ENCODE measurements around the gene OR7G1. TPM values are rescaled to one million over a fixed set of nuclear protein-coding genes. Genes with fewer than 3 reads are reported as not detected.
A peak's percentile ranks its signal among the peaks of the same experiment; 100 is the strongest.
"Not testable (repeated sequence)": the region's sequence is repeated elsewhere in the genome, so short reads cannot be mapped to it uniquely, and the experiment has no call there.

OR7G1 gene
- total and polyA plus RNA-seq, 2 experiments from 2014 or later: not detected

DNA sequence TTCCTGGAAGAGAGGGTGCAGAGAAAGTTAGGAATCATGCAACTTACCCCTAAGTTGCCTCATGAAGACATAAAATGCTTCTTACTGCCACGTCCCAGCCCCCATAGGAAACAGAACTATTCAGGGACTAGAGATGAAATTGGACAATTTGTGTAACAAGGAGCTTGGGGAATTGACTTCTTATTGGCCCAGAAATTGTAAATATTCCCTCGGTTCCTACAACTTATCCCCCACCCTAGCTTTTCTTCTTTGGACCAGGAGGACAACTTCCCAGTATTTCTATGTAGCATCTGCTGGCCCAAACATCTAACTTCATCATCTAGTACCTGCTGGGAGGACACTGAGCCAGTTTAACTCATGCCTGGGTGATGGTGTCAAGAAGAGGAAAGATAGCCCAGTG lies 28.8 kb downstream of the OR7G1 start, which contains the start of gene OR1M1:
OR1M1 (plus strand) TSS at position 301 of the 400 bp plus-strand sequence. CDS start 6,184 bp downstream, outside the sequence.
- no peaks in the 10 kb centered on the region for H3K36me3 ChIP-seq
- H3K27me3 ChIP-seq: no peaks in the 10 kb centered on the region
- no peak within 1 kb of the TSS for H3K4me3 ChIP-seq
- TF ChIP-seq, protein P1, sequence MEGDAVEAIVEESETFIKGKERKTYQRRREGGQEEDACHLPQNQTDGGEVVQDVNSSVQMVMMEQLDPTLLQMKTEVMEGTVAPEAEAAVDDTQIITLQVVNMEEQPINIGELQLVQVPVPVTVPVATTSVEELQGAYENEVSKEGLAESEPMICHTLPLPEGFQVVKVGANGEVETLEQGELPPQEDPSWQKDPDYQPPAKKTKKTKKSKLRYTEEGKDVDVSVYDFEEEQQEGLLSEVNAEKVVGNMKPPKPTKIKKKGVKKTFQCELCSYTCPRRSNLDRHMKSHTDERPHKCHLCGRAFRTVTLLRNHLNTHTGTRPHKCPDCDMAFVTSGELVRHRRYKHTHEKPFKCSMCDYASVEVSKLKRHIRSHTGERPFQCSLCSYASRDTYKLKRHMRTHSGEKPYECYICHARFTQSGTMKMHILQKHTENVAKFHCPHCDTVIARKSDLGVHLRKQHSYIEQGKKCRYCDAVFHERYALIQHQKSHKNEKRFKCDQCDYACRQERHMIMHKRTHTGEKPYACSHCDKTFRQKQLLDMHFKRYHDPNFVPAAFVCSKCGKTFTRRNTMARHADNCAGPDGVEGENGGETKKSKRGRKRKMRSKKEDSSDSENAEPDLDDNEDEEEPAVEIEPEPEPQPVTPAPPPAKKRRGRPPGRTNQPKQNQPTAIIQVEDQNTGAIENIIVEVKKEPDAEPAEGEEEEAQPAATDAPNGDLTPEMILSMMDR (IDR thresholded peaks at IDR 0.05; ENCODE audit: low read depth, low read length): no peak
- peaks cover 2% of the 10 kb centered on the region for H3K9me3 ChIP-seq (ENCODE audit: low read depth)
- DNase-seq (ENCODE audit: low read depth in 1 of 2, low spot score in 1 of 2): no peak
- no peak within 1 kb of the TSS for H3K27ac ChIP-seq
- no peaks in the 10 kb centered on the region for H3K4me1 ChIP-seq (ENCODE audit: low read depth)

DNA sequence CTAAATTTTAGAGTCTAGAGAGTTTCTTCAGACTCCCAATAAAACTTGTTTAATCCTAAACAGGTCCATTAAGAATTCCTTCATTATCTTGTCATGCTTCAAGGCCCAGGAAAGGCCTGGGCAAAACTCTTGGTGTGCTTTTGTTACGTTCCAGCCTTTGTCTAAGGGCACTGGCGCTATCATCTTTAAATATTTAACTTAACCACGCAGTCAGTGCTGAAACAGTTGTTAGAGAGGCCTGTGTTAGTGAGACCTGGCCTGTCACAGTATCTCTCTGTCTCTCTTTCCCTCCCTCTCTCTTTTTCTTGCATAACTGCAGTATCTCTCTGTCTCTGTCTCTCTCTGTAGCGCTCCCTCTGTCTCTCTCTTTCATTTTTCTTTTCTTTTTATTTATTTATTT lies 36.9 kb downstream of the OR7G1 start:
- Histone ChIP-seq H3K9me3 (ENCODE audit: low read depth) (no peaks in the 10 kb centered on the region), H3K36me3 (no peaks in the 10 kb centered on the region), H3K4me1 (ENCODE audit: low read depth) (no peaks in the 10 kb centered on the region), H3K27me3 (no peaks in the 10 kb centered on the region), H3K4me3 (no peak overlapping the region), H3K27ac (no peak overlapping the region)
- DNase-seq (ENCODE audit: low read depth in 1 of 2, low spot score in 1 of 2): no peak
- TF ChIP-seq, protein P1 (IDR thresholded peaks at IDR 0.05; ENCODE audit: low read depth, low read length): no peak

DNA sequence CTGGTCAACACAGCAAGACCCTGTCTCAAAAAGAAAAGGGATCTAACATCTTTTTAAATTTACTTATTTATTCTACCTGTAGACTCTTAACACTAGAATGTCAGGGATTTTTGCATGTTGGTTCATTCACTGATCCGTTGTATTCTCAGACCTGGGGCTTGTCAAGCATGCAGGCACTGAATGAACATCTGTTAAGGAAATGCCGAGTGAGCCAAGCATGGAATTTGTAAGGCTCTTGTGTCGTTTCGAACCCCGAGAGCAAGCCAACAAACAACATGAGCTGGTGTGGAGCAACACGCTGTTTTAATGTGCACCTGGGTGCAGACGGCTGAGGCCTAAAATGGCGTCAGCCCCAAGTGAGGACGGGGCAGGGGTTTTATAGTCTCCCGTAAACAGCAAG lies 38.7 kb downstream of the OR7G1 start:
- no peaks in the 10 kb centered on the region for H3K4me1 ChIP-seq (ENCODE audit: low read depth)
- no peaks in the 10 kb centered on the region for H3K36me3 ChIP-seq
- no peaks in the 10 kb centered on the region for H3K9me3 ChIP-seq (ENCODE audit: low read depth)
- TF ChIP-seq, protein P1 (IDR thresholded peaks at IDR 0.05; ENCODE audit: low read depth, low read length): no peak
- H3K27me3 ChIP-seq: no peaks in the 10 kb centered on the region
- no peak overlapping the region for H3K27ac ChIP-seq
- DNase-seq (ENCODE audit: low read depth in 1 of 2, low spot score in 1 of 2): no peak
- no peak overlapping the region for H3K4me3 ChIP-seq

DNA sequence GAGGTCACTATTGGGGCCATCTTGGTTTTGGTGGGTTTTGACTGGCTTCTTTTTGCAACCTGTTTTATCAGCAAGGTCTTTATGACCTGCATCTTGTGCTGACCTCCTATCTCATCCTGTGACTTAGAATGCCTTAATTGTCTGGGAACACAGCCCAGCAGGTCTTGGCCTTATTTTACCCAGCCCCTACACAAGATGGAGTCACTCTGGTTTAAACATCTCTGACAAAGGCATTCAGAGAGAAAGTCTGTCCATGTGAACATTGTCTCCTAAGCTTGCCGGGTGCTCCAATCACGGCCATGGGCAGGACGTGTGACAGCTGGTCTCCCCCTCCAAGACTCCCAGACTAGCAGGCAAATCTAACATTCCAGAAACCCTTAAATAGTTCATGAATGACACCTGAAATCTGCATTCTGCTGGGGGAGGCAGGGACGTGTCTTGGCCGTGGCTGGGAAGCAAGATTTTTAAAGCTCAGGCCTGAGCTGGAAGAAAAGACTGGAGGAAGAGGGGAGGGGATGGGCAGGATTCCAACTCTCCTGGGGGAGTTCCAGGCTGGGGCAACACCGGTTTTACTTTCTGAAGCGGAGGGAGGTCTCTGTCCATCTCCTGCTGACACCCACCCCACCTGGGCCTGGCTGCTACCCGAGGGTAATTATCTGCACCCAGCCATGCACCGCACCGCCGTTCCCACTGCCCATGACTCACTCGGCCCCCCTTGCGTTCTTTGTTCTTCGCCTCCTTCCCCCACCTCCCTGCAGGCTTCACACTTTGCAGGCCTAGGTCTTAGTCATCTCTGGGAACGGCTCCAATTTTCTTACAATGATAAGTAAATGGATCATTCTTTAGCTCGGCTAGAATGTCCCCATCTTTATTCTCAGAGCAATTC lies 40.3 kb downstream of the OR7G1 start:
- no peaks in the 10 kb centered on the region for H3K36me3 ChIP-seq
- H3K9me3 ChIP-seq (ENCODE audit: low read depth): no peaks in the 10 kb centered on the region
- H3K4me3 ChIP-seq: no peak overlapping the region
- no peaks in the 10 kb centered on the region for H3K4me1 ChIP-seq (ENCODE audit: low read depth)
- TF ChIP-seq, protein P1 (IDR thresholded peaks at IDR 0.05; ENCODE audit: low read depth, low read length): no peak
- peak; percentile 37 to 99 for DNase-seq (ENCODE audit: low read depth in 1 of 2, low spot score in 1 of 2)
- H3K27me3 ChIP-seq: no peaks in the 10 kb centered on the region
- H3K27ac ChIP-seq: peak overlapping the region; percentile 57

DNA sequence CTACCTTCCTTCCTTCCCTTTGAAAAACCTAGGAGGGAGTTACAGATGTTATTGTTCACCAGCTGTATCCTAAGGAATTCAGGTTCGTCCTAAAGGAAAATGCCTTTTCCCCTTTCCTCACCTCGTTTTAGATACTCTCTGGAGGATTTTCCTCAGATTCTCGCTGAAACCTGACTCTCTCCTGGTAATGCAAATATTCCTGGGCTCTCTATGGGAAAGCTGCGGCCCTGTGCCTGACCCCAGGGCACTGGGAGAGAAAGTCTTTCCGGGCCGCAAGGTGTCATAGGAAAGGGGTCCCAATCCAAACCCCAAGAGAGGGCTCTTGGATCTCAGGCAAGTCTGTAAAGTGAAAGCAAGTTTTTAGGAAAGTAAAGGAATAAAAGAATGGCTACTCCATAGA lies 41.8 kb downstream of the OR7G1 start:
- Histone ChIP-seq H3K9me3 (ENCODE audit: low read depth) (no peaks in the 10 kb centered on the region), H3K27ac (no peak overlapping the region), H3K4me3 (no peak overlapping the region), H3K36me3 (no peaks in the 10 kb centered on the region), H3K4me1 (ENCODE audit: low read depth) (no peaks in the 10 kb centered on the region), H3K27me3 (no peaks in the 10 kb centered on the region)
- DNase-seq (ENCODE audit: low read depth in 1 of 2, low spot score in 1 of 2): no peak
- TF ChIP-seq, protein P1 (IDR thresholded peaks at IDR 0.05; ENCODE audit: low read depth, low read length): no peak

DNA sequence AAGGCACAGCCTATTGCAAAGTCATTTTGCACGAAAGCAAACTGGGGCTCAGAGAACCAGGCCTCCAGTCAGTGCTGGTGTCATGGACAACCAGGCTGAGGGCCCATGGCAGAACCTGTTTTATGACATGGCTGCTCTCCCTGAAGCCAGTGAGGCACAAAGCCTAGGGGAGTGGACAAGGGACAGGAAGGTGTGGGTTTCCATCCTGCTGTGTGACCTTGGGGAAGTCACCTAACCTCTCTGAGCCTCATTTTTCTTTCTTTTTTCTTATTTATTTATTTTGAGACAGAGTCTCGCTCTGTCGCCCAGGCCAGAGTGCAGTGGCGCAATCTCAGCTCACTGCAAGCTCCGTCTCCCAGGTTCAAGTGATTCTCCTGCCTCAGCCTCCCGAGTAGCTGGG lies 43.8 kb downstream of the OR7G1 start:
- H3K27ac ChIP-seq; H3K27me3 ChIP-seq; H3K4me1 ChIP-seq (ENCODE audit: low read depth); H3K4me3 ChIP-seq; H3K9me3 ChIP-seq (ENCODE audit: low read depth); H3K36me3 ChIP-seq; DNase-seq (ENCODE audit: low read depth in 1 of 2, low spot score in 1 of 2): not testable (repeated sequence)
